Measurements from ENCODE around the gene TLCD4. TPM values are rescaled to one million over a fixed set of nuclear protein-coding genes. Genes with fewer than 3 reads are reported as not detected.

TLCD4 gene
- total RNA-seq, 1 donor from 2014 or later = 0.43 TPM

GRCh38 chr1:95126846-95127245 is 9.7 kb downstream of the TLCD4 start:
- Mint-ChIP-seq H3K4me3 (ENCODE audit: unreplicated experiment) (no peak overlapping the region), H3K36me3 (ENCODE audit: unreplicated experiment) (no peaks in the 10 kb centered on the region), H3K9me3 (ENCODE audit: unreplicated experiment) (no peaks in the 10 kb centered on the region), H3K27me3 (ENCODE audit: unreplicated experiment) (peaks cover 19% of the 10 kb centered on the region), H3K27ac (ENCODE audit: unreplicated experiment) (no peak overlapping the region), H3K4me1 (ENCODE audit: unreplicated experiment) (no peaks in the 10 kb centered on the region)
- TF ChIP-seq CTCF (IDR thresholded peaks at IDR 0.05) = no peak
- no peak for DNase-seq (ENCODE audit: extremely low spot score, unreplicated experiment)

- H3K27me3 Mint-ChIP-seq (ENCODE audit: unreplicated experiment) = peaks cover 17% of the 10 kb centered on the region
- no peaks in the 10 kb centered on the region for H3K36me3 Mint-ChIP-seq (ENCODE audit: unreplicated experiment)
- no peak overlapping the region for H3K27ac Mint-ChIP-seq (ENCODE audit: unreplicated experiment)
- no peak for TF ChIP-seq CTCF (IDR thresholded peaks at IDR 0.05)
- no peaks in the 10 kb centered on the region for H3K4me1 Mint-ChIP-seq (ENCODE audit: unreplicated experiment)
- H3K4me3 Mint-ChIP-seq (ENCODE audit: unreplicated experiment) = no peak overlapping the region
- DNase-seq (ENCODE audit: extremely low spot score, unreplicated experiment) = no peak
- no peaks in the 10 kb centered on the region for H3K9me3 Mint-ChIP-seq (ENCODE audit: unreplicated experiment)
Observed at GRCh38 chr1:95127380-95127779, 10.2 kb downstream of the TLCD4 start.

- H3K27ac Mint-ChIP-seq (ENCODE audit: unreplicated experiment) = no peak overlapping the region
- H3K36me3 Mint-ChIP-seq (ENCODE audit: unreplicated experiment) = no peaks in the 10 kb centered on the region
- no peak overlapping the region for H3K4me3 Mint-ChIP-seq (ENCODE audit: unreplicated experiment)
- no peaks in the 10 kb centered on the region for H3K4me1 Mint-ChIP-seq (ENCODE audit: unreplicated experiment)
- H3K27me3 Mint-ChIP-seq (ENCODE audit: unreplicated experiment) = peaks cover 5% of the 10 kb centered on the region
- TF ChIP-seq CTCF (IDR thresholded peaks at IDR 0.05) = no peak
- no peaks in the 10 kb centered on the region for H3K9me3 Mint-ChIP-seq (ENCODE audit: unreplicated experiment)
- no peak for DNase-seq (ENCODE audit: extremely low spot score, unreplicated experiment)
Observed at GRCh38 chr1:95132762-95133161, 15.6 kb downstream of the TLCD4 start.

- DNase-seq (ENCODE audit: extremely low spot score, unreplicated experiment) = no peak
- Mint-ChIP-seq H3K9me3 (ENCODE audit: unreplicated experiment) (no peaks in the 10 kb centered on the region), H3K4me1 (ENCODE audit: unreplicated experiment) (no peaks in the 10 kb centered on the region), H3K4me3 (ENCODE audit: unreplicated experiment) (no peak overlapping the region), H3K27me3 (ENCODE audit: unreplicated experiment) (peaks cover 4% of the 10 kb centered on the region), H3K27ac (ENCODE audit: unreplicated experiment) (no peak overlapping the region), H3K36me3 (ENCODE audit: unreplicated experiment) (no peaks in the 10 kb centered on the region)
- no peak for TF ChIP-seq CTCF (IDR thresholded peaks at IDR 0.05)
Observed at GRCh38 chr1:95133687-95134086, 16.5 kb downstream of the TLCD4 start.

GRCh38 chr1:95138223-95138622 is 21.1 kb downstream of the TLCD4 start:
- Mint-ChIP-seq H3K27me3 (ENCODE audit: unreplicated experiment) (peaks cover 4% of the 10 kb centered on the region), H3K9me3 (ENCODE audit: unreplicated experiment) (no peaks in the 10 kb centered on the region), H3K4me3 (ENCODE audit: unreplicated experiment) (no peak overlapping the region), H3K36me3 (ENCODE audit: unreplicated experiment) (no peaks in the 10 kb centered on the region), H3K4me1 (ENCODE audit: unreplicated experiment) (no peaks in the 10 kb centered on the region), H3K27ac (ENCODE audit: unreplicated experiment) (no peak overlapping the region)
- no peak for DNase-seq (ENCODE audit: extremely low spot score, unreplicated experiment)
- TF ChIP-seq CTCF (IDR thresholded peaks at IDR 0.05) = no peak
